ENCODE results near the gene ADGRB3. TPM values are rescaled to one million over a fixed set of nuclear protein-coding genes. Genes with fewer than 3 reads are reported as not detected.

ADGRB3 gene
- polyA plus RNA-seq, 1 experiment: not detected

DNA sequence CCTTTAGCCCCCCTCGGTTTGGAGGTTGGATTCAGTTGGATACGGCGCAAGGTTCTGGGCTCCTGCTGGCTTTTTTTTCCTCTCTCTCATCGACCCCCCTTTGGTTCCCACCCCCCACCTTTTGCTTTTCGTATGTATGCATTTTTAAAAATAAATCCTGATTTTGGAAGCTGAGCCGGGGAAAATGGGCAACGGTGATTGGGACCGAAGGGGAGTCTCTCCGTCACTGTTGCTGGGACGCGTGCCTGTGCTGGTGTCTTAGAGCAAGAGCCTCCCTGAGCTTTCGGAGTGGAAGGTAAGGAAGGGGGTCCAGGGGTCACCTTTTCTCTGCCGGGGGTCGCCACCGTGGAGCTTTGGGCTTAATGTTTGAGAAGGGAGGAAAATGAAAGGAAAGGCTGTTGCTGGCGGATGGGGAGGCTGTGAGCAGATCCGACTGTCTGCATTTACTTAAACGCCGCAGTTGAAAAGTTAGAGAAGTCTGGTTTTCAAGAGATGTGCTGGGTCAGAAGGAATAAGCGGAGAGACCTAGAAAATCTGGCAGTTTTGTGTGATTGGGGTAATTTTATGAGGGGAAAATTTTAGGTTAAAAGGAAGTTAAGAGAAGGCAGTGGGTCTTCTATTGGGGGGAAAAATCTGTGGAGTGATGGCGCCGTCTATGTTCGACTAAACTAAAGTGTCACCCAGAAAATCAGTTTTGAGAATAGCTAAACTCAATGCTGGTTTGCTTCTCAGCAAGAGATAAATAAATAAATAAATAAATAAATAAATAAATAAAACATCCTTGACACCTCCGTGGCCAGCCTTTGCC, 828 bp downstream of the ADGRB3 start:
- ChIA-PET CTCF (interaction anchor here (0.6 to 3.3 kb wide), 5 partner anchors 16 to 1699 kb away, joined by 4 to 14 read pairs (median 4); no protein-coding TSS in a partner anchor), POLR2A (no interaction called here)
- Histone ChIP-seq H3K27ac (ENCODE audit: low read depth, low read length) (no peak overlapping the region), H3K9me3 (ENCODE audit: control insufficient read depth, insufficient read depth, low read length) (no peaks in the 10 kb centered on the region), H3K4me3 (ENCODE audit: low read depth, low read length) (peak overlapping the region; percentile 65), H3K27me3 (ENCODE audit: control insufficient read depth, insufficient read depth, low read length) (peaks cover 22% of the 10 kb centered on the region)
- no peak for DNase-seq (ENCODE audit: low read depth, low spot score)
- TF ChIP-seq CTCF (IDR thresholded peaks at IDR 0.05; ENCODE audit: low read depth, low read length): no peak

DNA sequence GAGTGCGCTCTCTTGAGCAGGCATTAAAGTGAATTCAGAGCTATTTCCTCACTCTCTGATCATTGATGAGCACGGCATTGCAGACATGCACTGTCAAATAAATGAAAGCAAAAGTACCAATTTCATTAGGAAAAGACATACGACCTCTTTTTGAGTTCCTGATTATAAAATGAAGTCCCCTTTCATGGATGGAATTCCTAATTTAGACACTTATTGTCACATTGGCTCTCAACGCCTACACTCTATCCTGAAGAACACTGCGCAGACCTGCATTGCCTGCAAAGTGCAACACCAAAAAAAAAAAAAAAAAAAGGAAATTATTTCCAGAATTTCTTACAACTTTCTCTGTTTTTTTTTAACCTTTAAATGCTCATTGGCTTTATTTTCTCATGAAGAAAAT, 1.6 kb downstream of the ADGRB3 start:
- no peaks in the 10 kb centered on the region for H3K9me3 ChIP-seq (ENCODE audit: control insufficient read depth, insufficient read depth, low read length)
- POLR2A ChIA-PET: no interaction called here
- peaks cover 22% of the 10 kb centered on the region for H3K27me3 ChIP-seq (ENCODE audit: control insufficient read depth, insufficient read depth, low read length)
- H3K27ac ChIP-seq (ENCODE audit: low read depth, low read length): no peak overlapping the region
- CTCF ChIA-PET: interaction anchor here (0.6 to 3.9 kb wide), 9 partner anchors 15 to 1976 kb away, joined by 3 to 21 read pairs (median 7); no protein-coding TSS in a partner anchor
- H3K4me3 ChIP-seq (ENCODE audit: low read depth, low read length): no peak overlapping the region
- DNase-seq (ENCODE audit: low read depth, low spot score): no peak
- no peak for TF ChIP-seq CTCF (IDR thresholded peaks at IDR 0.05; ENCODE audit: low read depth, low read length)

- peaks cover 22% of the 10 kb centered on the region for H3K27me3 ChIP-seq (ENCODE audit: control insufficient read depth, insufficient read depth, low read length)
- no peak for TF ChIP-seq CTCF (IDR thresholded peaks at IDR 0.05; ENCODE audit: low read depth, low read length)
- ChIA-PET POLR2A (no interaction called here), CTCF (interaction anchor here (0.6 to 3.9 kb wide), 13 partner anchors 14 to 1976 kb away, joined by 3 to 21 read pairs (median 4); no protein-coding TSS in a partner anchor)
- H3K9me3 ChIP-seq (ENCODE audit: control insufficient read depth, insufficient read depth, low read length): no peaks in the 10 kb centered on the region
- no peak overlapping the region for H3K4me3 ChIP-seq (ENCODE audit: low read depth, low read length)
- H3K27ac ChIP-seq (ENCODE audit: low read depth, low read length): no peak overlapping the region
- no peak for DNase-seq (ENCODE audit: low read depth, low spot score)
Observed at GRCh38 chr6:68637071-68637470, 2.0 kb downstream of the ADGRB3 start.

DNA sequence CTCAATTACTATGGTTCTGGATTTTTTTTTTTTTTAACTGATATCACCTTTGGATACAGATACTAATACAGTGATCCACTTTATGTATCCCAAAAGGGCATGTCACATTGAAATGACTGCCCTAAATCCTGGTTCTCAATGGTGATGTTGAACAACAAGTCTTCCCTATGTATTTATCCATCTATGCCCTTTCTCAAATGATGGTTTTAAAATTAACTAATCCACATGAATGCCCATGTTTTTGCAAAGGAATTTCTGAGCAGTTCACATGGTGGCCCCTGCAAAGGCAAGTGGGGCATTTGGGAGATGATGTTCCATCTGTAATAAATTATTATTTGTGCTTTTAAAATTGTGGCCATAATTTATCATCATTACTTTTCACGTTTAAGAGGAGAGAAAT, 2.7 kb downstream of the ADGRB3 start:
- no peak overlapping the region for H3K27ac ChIP-seq (ENCODE audit: low read depth, low read length)
- H3K9me3 ChIP-seq (ENCODE audit: control insufficient read depth, insufficient read depth, low read length): no peaks in the 10 kb centered on the region
- no peak for DNase-seq (ENCODE audit: low read depth, low spot score)
- no peak for TF ChIP-seq CTCF (IDR thresholded peaks at IDR 0.05; ENCODE audit: low read depth, low read length)
- ChIA-PET POLR2A (no interaction called here), CTCF (interaction anchor here (0.6 to 3.9 kb wide), 7 partner anchors 12 to 1627 kb away, joined by 3 to 21 read pairs (median 4); no protein-coding TSS in a partner anchor)
- peaks cover 22% of the 10 kb centered on the region for H3K27me3 ChIP-seq (ENCODE audit: control insufficient read depth, insufficient read depth, low read length)
- H3K4me3 ChIP-seq (ENCODE audit: low read depth, low read length): no peak overlapping the region

- DNase-seq (ENCODE audit: low read depth, low spot score): peak; percentile 6
- POLR2A ChIA-PET: no interaction called here
- peak; percentile 74 for TF ChIP-seq CTCF (IDR thresholded peaks at IDR 0.05; ENCODE audit: low read depth, low read length)
- CTCF ChIA-PET: interaction anchor here (0.6 to 3.9 kb wide), 7 partner anchors 11 to 1469 kb away, joined by 3 to 21 read pairs (median 3); no protein-coding TSS in a partner anchor
- no peak overlapping the region for H3K27ac ChIP-seq (ENCODE audit: low read depth, low read length)
- H3K4me3 ChIP-seq (ENCODE audit: low read depth, low read length): no peak overlapping the region
- H3K27me3 ChIP-seq (ENCODE audit: control insufficient read depth, insufficient read depth, low read length): peaks cover 22% of the 10 kb centered on the region
- H3K9me3 ChIP-seq (ENCODE audit: control insufficient read depth, insufficient read depth, low read length): no peaks in the 10 kb centered on the region
Observed at GRCh38 chr6:68638230-68638900, 3.3 kb downstream of the ADGRB3 start.
